Measurements from ENCODE around the gene TUBB2B.
A peak's percentile ranks its signal among the peaks of the same experiment; 100 is the strongest.
"Not testable (repeated sequence)": the region's sequence is repeated elsewhere in the genome, so short reads cannot be mapped to it uniquely, and the experiment has no call there.

The TUBB2B gene

DNA sequence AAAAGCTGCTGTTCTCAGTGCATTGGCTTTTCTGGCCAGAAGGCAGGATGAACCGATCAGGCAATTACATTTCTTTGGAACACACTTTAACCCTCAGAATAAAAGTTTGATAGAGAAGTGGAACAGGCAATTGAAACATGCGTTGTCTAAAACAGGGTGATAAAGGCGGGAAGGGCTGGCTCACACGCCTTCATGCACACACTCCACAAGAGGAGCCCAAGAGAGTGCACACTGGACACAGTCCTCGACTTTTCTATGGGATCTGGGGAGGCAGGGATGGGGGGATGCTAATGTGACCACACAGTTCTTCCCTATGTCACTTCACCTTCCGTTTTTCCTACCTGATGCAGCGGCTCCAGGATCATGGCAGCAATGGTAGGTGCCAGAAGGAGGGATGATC is 39.2 kb downstream of the TUBB2B start:
- no peak for DNase-seq (ENCODE audit: low read depth in 2 of 2)
- TF ChIP-seq CTCF (IDR thresholded peaks at IDR 0.05; ENCODE audit: low read depth, low read length), result no peak
- H3K4me3 ChIP-seq (replicated peaks in 1 of 2; ENCODE audit: low read depth in 2 of 2, low read length in 2 of 2), result no peak overlapping the region

DNA sequence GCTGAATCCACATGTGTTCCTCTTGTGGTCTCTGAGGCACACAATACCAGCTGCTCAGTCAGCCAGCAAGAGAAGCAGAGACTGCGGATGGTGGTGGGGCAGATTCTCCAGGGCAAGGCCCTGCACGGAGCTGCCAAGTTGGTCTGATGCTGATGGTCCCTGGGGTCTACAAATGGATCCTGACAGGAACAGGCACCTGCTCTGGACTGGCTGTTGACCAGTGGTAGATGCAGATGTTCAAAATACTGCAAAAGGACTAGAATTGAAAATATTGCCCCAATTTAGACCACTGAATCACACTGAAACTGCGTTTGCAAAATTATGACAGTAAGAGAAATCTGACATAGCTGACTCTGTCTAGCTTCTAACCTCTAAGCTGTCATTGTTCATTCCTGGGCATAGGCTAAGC is 40.5 kb downstream of the TUBB2B start:
- H3K4me3 ChIP-seq (replicated peaks in 1 of 2; ENCODE audit: low read depth in 2 of 2, low read length in 2 of 2), result no peak overlapping the region
- DNase-seq (ENCODE audit: low read depth in 2 of 2), result no peak
- no peak for TF ChIP-seq CTCF (IDR thresholded peaks at IDR 0.05; ENCODE audit: low read depth, low read length)

GRCh38 chr6:3183066-3183465 is 44.4 kb downstream of the TUBB2B start:
- no peak for DNase-seq (ENCODE audit: low read depth in 2 of 2)
- no peak for TF ChIP-seq CTCF (IDR thresholded peaks at IDR 0.05; ENCODE audit: low read depth, low read length)

DNA sequence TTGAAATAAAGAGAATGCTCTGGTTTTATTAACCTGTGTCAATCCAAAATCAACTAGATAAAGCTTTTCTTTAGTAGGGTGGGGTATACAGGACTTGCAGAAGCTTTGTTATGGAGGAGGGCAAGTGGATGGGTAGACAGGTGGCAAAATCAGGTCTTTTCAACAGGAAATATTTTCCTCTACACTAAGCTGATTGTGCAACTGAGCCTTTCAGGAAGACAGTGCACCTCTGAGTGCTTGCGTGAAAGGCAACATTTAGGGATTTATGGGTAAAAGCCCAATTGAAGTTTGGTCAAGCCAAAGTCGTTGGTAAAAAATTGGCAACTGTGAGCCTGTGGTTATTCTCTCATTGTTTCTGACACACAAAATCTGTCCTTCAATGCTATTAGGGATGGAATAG is 46.3 kb downstream of the TUBB2B start:
- DNase-seq (ENCODE audit: low read depth in 2 of 2), result no peak
- TF ChIP-seq CTCF (IDR thresholded peaks at IDR 0.05; ENCODE audit: low read depth, low read length), result no peak
- H3K4me3 ChIP-seq (replicated peaks in 1 of 2; ENCODE audit: low read depth in 2 of 2, low read length in 2 of 2), result no peak overlapping the region

More at GRCh38 chr6:3183066-3183465, 44.4 kb downstream of the TUBB2B start:
- H3K4me3 ChIP-seq (replicated peaks in 1 of 2; ENCODE audit: low read depth in 2 of 2, low read length in 2 of 2), result no peak overlapping the region

GRCh38 chr6:3179945-3180344 is 47.5 kb downstream of the TUBB2B start:
- DNase-seq (ENCODE audit: low read depth in 2 of 2), result not testable (repeated sequence)
- H3K4me3 ChIP-seq (replicated peaks in 1 of 2; ENCODE audit: low read depth in 2 of 2, low read length in 2 of 2), result peak overlapping the region in 1 of 2 donors; percentile 41

DNA sequence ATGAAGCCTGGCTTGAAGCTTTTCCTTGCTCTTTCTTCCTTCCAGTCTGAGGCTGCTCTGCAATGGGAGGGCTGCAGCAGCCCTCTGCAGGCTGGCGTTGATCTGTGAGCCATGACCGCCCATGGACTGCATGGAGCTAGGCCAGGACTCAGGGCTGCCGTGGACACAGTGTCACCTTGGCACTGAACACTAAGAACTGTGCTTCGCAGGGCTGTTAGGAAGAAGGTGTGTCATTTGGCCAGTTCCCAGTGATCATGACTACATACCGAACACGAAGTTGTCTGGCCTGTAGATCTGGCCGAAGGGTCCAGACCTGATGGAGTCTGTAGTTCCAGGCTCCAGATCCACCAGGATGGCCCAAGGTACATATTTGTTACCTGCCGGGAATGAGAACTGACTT is 48.8 kb downstream of the TUBB2B start:
- H3K4me3 ChIP-seq (replicated peaks in 1 of 2; ENCODE audit: low read depth in 2 of 2, low read length in 2 of 2), result not testable (repeated sequence)

DNA sequence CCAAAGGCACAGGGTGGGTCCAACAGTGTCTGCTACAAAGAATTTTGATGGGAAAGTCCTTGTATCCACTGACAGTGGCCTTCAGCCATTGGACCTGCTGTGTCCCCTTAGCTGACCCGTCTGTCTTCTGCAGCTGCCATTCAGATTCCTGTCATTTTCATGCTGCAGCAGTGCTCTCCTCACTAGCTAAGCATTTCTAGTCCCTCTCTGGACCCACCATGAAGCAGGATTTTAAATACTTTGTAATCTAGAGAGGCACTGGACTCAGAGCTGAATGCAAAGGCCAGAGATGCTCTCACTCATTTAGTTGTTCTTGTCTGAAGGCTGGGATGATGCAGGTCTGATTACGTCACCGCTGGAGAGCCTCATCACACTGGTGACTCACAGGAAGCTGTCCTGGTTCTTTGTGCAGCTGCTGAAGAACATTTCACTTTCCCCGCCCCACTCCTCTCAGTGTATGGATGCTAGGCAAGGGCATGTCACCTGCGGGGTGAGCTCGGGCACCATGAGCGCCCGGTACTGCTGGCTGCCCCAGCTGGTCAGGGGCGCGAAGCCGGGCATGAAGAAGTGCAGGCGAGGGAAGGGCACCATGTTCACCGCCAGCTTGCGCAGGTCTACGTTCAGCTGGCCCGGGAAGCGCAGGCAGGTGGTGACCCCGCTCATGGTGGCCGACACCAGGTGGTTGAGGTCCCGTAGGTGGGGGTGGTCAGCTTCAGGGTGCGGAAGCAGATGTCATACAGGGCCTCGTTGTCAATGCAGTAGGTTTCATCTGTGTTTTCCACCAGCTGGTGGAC is 50.7 kb downstream of the TUBB2B start:
- H3K4me3 ChIP-seq (replicated peaks in 1 of 2; ENCODE audit: low read depth in 2 of 2, low read length in 2 of 2), result no peak overlapping the region
- TF ChIP-seq CTCF (IDR thresholded peaks at IDR 0.05; ENCODE audit: low read depth, low read length), result no peak
- peak; percentile 88 to 96 for DNase-seq (ENCODE audit: low read depth in 2 of 2)

More for the DNA sequence above, 48.8 kb downstream of the TUBB2B start:
- not testable (repeated sequence) for DNase-seq (ENCODE audit: low read depth in 2 of 2)
